Gastrocnemius medialis (tissue), 4 donors: ENCODE data around the gene C9.

ENCODE experiments used
- POLR2A ChIP-seq, 2 donors: fragments of 450-650 bp; IDR thresholded peaks; one replicate each; pipeline ENCODE4 v1.6.1; 2017; ENCODE audit warnings: antibody characterized with exemption in 2 of 2, mild to moderate bottlenecking in 2 of 2, moderate library complexity in 2 of 2
- TF ChIP-seq, protein P1 (sequence below), 5 experiments: fragments of 450-650 bp in 3 of 5; fragments of 200-600 bp in 2 of 5; sonication (generic) in 2 of 5; IDR thresholded peaks in 4 of 5; conservative IDR thresholded peaks in 1 of 5; 1 replicate in 4 of 5; 2 replicates in 1 of 5; pipeline ENCODE4 v1.5.1; 2016 to 2019; ENCODE audit warnings: antibody characterized with exemption in 5 of 5, mild to moderate bottlenecking in 3 of 5, moderate library complexity in 3 of 5

DNA sequence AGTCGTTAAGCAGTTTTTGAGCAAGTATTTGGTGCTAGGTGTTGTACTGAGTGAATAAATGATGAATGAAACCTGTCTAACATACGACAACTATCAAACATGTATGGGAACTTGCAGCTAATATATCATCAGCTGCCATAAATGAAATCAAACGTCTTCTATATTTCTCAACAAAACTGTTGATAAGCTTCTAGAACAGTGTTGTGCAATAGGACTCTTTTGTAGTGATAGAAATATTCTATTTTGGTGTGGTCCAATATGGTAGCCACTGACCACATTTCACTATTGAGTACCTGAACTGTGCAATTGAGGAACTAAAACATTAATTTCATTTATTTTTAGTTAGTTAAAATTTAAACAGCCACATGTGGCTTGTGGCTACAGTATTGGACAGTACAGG, 128.6 kb downstream of the C9 start:
- TF ChIP-seq, protein P1, sequence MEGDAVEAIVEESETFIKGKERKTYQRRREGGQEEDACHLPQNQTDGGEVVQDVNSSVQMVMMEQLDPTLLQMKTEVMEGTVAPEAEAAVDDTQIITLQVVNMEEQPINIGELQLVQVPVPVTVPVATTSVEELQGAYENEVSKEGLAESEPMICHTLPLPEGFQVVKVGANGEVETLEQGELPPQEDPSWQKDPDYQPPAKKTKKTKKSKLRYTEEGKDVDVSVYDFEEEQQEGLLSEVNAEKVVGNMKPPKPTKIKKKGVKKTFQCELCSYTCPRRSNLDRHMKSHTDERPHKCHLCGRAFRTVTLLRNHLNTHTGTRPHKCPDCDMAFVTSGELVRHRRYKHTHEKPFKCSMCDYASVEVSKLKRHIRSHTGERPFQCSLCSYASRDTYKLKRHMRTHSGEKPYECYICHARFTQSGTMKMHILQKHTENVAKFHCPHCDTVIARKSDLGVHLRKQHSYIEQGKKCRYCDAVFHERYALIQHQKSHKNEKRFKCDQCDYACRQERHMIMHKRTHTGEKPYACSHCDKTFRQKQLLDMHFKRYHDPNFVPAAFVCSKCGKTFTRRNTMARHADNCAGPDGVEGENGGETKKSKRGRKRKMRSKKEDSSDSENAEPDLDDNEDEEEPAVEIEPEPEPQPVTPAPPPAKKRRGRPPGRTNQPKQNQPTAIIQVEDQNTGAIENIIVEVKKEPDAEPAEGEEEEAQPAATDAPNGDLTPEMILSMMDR (IDR thresholded peaks at IDR 0.05 in 4 of 5, conservative IDR thresholded peaks at IDR 0.05 in 1 of 5), result no peak
- TF ChIP-seq POLR2A (IDR thresholded peaks at IDR 0.05), result no peak
